HG03066 (cell line): ENCODE measurements around the gene IQGAP2.
"Not testable (repeated sequence)": the region's sequence is repeated elsewhere in the genome, so short reads cannot be mapped to it uniquely, and the experiment has no call there.

Experiments
- ATAC-seq: cut with Tn5 transposase; IDR thresholded peaks from one replicate; pipeline ENCODE4 v1.9.1; 2021; ENCODE audit warnings: low read depth; ENCODE audit not compliant: unreplicated experiment

IQGAP2 gene

GRCh38 chr5:76402886-76403765 is at the start of gene IQGAP2:
Gene IQGAP2, plus strand, starts transcription at chr5:76403285. Its CDS starts 261 bp downstream, at chr5:76403546.
- peak; percentile 52 for ATAC-seq

- no peak for ATAC-seq
Observed at GRCh38 chr5:76356887-76357286, 46.2 kb upstream of the IQGAP2 start.

DNA sequence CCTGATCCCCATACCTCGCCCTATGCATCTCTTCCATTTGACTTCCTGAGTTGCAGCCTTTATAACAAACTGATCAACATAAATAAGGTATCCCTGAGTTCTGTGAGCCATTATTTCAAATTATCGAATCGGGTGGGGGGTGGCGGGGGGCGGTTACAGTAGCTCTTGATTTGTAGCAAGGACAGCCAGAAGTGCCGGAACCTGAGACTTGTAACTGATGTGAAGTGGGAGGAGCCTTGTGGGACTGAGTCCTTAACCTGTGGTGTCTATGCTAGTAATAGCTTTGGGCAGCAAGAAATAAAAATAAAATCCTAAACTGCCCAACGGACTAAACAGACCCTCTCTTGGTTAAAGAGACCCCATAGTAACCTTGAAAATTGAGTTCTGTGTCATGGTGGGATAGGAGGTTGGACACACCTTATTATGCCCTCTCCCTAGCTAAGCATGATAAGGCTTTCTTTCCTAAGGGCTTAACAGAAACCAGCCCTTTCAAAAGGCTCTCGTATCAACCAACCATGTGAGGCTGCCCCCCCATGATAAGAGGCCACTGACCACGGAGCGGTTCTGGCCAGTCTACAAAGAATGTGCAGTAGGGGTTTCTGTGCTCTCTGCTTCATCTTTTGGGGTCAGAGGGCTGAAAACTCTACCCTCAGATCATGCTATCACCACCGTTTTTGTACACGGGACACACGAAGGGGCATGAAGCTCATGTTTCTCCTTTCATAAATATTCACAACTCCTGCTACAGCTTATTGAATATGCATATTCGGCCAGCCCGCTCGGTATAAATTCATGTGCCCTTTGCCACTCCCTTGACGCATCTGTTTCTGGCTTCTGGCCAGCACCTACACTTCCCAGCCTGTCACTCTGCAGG is 39.5 kb upstream of the IQGAP2 start:
- ATAC-seq = no peak

- ATAC-seq = no peak
Observed at GRCh38 chr5:76364226-76364589, 38.9 kb upstream of the IQGAP2 start.

GRCh38 chr5:76365561-76365960 is 37.5 kb upstream of the IQGAP2 start:
- ATAC-seq = no peak

- no peak for ATAC-seq
Observed at GRCh38 chr5:76366596-76366995, 36.5 kb upstream of the IQGAP2 start.

DNA sequence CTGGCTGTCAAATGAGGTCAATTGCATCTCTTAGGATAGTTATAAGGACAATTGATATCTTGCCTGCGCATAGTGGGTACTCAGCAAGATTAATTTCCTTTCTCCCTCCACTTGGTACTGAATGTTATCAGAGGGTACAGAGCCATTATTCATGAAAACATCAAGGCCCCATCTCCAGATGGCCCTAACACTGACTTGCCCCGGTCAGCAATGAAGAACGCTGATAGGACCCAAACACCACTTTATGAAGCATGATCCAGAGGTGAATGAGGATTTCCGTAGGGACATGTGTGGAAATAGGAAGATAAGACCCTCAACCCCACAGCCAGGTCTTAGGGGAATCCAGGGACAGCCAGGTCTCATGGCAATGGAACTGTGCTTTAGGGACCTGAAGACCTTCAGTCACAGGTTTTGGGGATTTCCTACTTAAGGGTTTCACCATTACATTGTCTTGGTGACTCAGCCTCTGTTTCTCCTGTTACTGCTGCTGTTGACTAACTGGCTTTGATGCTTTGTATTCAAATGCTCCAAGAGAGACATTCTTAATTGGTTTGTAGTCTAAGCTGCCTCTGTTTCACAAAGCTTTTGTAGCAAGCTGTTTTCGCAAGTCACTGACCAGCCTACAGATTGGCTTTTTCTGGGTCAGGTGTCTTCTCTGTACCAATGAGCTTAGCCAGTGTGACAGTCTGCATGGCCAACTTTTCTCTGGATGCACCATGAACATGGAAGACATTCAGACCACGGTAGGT is 35.3 kb upstream of the IQGAP2 start:
- no peak for ATAC-seq

DNA sequence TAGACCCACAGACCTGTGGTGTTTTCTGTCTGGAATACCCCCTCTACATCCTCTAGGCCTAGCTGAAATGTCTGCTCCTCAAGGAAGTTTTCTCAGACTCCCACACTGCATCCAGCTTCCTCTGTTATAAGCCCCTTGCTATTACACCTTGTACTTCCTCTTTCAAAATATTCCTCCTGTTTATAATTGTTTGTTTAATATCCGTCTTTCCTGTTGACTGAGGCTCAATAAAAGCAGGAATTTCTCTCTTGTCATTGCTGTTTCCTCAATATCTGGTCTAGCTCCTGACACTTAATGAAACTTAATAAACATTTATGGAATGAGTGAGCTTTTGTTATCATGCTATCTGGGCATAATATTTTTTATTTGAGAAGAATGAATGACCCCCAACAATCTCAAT is 34.1 kb upstream of the IQGAP2 start:
- no peak for ATAC-seq

DNA sequence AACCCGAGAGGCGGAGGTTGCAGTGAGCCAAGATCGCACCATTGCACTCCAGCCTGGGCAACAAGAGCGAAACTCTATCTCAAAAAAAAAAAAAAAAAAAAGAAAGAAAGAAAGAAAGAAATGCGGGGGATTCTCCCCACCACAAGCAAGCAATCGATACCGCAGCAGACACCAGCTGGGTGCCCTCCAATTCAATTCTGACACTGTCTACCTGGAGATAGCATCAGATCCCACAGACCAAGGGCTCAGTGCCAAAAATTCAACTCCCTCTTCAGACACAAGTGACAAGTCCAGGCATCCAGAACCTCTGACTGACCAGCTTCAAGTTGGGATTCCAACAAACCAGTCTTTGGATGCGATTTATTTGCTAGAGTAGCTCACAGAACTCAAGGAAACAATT is 33.4 kb upstream of the IQGAP2 start:
- ATAC-seq = not testable (repeated sequence)

GRCh38 chr5:76371960-76372322 is 31.1 kb upstream of the IQGAP2 start:
- no peak for ATAC-seq

GRCh38 chr5:76372323-76373054 is 30.6 kb upstream of the IQGAP2 start:
- ATAC-seq = no peak

- ATAC-seq = no peak
Observed at GRCh38 chr5:76376148-76376865, 26.8 kb upstream of the IQGAP2 start.

- ATAC-seq = no peak
Observed at GRCh38 chr5:76376866-76377230, 26.2 kb upstream of the IQGAP2 start.

- no peak for ATAC-seq
Observed at GRCh38 chr5:76378355-76378754, 24.7 kb upstream of the IQGAP2 start.

GRCh38 chr5:76379316-76379715 is 23.8 kb upstream of the IQGAP2 start:
- ATAC-seq = no peak

DNA sequence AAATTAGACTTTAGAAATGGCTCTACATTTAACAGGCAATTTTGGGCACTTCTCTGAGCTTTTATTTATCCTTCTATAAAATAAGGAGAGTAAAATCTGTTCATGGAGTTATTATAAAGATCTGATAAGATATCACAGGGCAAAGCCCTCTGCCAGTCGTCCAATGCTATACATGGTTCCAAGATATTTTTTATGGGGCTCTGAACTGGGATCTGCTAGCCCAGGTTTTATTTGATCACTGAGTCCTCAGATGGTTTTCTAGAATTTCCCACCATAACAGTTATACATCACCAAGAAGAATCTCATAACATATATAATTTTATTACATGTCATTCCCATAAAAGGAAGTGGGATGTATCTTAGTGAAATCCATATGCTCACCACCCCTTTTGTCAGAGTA is 23.2 kb upstream of the IQGAP2 start:
- ATAC-seq = no peak

DNA sequence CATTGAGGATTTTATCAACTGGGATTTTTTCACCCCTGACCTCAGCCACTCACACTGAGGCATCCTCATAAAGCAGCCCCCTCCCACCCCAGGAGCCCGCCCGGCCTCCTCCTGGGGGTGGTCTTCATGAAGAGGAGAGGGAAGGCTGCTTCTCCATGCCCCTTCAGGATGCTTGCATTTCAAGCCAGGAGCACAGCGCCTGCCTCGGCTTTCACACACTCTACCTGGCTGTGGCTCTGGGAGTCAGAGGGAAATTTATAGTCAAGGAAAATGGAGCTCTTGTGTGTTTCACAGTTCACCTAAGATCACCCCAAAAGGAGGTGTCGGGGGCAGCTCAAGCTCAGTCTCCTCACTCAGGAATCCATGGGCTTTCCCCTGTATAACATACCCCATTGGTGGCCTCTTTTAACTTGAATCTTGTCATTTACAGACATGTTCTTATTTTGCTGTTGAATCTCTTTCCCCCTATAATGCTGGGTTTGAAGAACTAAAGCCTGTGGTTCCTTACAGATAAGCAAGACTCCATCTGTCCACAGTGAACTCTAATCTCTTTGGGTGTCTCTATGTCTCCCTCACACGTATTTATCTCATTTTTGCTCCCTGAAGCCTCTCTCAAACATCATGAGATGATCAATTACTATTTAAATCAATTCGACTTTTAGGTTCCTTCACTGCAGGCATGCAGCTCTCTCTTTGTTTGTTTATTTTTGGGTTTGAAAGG is 22.6 kb upstream of the IQGAP2 start:
- no peak for ATAC-seq

DNA sequence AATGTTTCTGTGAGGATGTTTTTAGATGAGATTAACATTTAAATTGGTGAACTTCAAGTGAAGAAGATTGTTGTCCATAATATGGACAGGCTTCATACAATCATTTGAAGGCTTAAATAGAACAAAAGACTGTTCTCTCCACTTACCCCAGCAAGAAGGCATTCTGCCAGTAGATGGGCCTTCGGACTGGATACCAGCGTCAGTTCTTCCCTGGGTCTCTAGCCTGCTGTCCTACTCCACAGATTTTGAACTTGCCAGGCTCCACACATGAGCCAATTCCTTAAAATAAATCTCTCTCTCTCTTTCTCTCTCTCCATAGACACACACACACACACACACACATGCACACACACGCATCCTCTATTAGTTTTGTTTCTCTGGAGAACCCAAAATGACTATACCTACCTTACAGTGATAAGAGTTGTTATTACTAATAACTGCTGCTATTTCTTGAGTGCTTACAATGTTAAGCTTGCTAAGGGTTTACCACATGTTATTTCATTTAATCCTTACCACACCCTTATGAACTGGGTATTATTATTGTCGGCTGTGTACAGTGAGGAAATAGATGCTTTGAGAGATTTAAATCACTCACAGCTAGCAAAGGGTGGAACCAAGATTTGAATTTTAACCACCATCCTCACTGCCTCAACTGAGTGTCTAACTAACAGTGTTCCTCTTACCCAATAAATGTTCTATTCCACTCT is 19.8 kb upstream of the IQGAP2 start:
- no peak for ATAC-seq
